Measurements from ENCODE around the gene ZGPAT.
"Not testable (repeated sequence)": the region's sequence is repeated elsewhere in the genome, so short reads cannot be mapped to it uniquely, and the experiment has no call there.

Gene ZGPAT

GRCh38 chr20:63667858-63668257 lies 40.0 kb upstream of the ZGPAT start:
- H3K4me3 Mint-ChIP-seq = no peak overlapping the region
- no peak for ATAC-seq (ENCODE audit: low read depth)
- peaks cover 2% of the 10 kb centered on the region for H3K4me1 Mint-ChIP-seq
- DNase-seq (ENCODE audit: low spot score in 2 of 2) = no peak
- no peak overlapping the region for H3K27ac Mint-ChIP-seq
- H3K36me3 Mint-ChIP-seq = peaks cover 7% of the 10 kb centered on the region
- no peaks in the 10 kb centered on the region for H3K9me3 Mint-ChIP-seq
- H3K27me3 Mint-ChIP-seq = no peaks in the 10 kb centered on the region

- no peak overlapping the region for H3K4me3 Mint-ChIP-seq
- DNase-seq (ENCODE audit: low spot score in 2 of 2) = no peak
- no peak for ATAC-seq (ENCODE audit: low read depth)
- H3K36me3 Mint-ChIP-seq = peaks cover 7% of the 10 kb centered on the region
- no peaks in the 10 kb centered on the region for H3K27me3 Mint-ChIP-seq
- no peaks in the 10 kb centered on the region for H3K9me3 Mint-ChIP-seq
- peaks cover 2% of the 10 kb centered on the region for H3K4me1 Mint-ChIP-seq
- H3K27ac Mint-ChIP-seq = no peak overlapping the region
Observed at GRCh38 chr20:63668351-63668750, 39.5 kb upstream of the ZGPAT start.

- H3K4me1 Mint-ChIP-seq; H3K27me3 Mint-ChIP-seq; ATAC-seq (ENCODE audit: low read depth); DNase-seq (ENCODE audit: low spot score in 2 of 2); H3K27ac Mint-ChIP-seq; H3K4me3 Mint-ChIP-seq; H3K9me3 Mint-ChIP-seq: not testable (repeated sequence)
- peaks cover 12% of the 10 kb centered on the region for H3K36me3 Mint-ChIP-seq
Observed at GRCh38 chr20:63671695-63672094, 36.1 kb upstream of the ZGPAT start.

- Mint-ChIP-seq H3K4me3 (no peak overlapping the region), H3K27ac (no peak overlapping the region), H3K9me3 (no peaks in the 10 kb centered on the region), H3K27me3 (no peaks in the 10 kb centered on the region), H3K36me3 (peaks cover 12% of the 10 kb centered on the region), H3K4me1 (no peaks in the 10 kb centered on the region)
- no peak for DNase-seq (ENCODE audit: low spot score in 2 of 2)
- no peak for ATAC-seq (ENCODE audit: low read depth)
Observed at GRCh38 chr20:63672666-63673065, 35.2 kb upstream of the ZGPAT start.

- no peak overlapping the region for H3K27ac Mint-ChIP-seq
- DNase-seq (ENCODE audit: low spot score in 2 of 2) (no peak), ATAC-seq (ENCODE audit: low read depth) (no peak)
- H3K4me3 Mint-ChIP-seq = no peak overlapping the region
- H3K4me1 Mint-ChIP-seq = no peaks in the 10 kb centered on the region
- H3K27me3 Mint-ChIP-seq = no peaks in the 10 kb centered on the region
- peaks cover 11% of the 10 kb centered on the region for H3K36me3 Mint-ChIP-seq
- no peaks in the 10 kb centered on the region for H3K9me3 Mint-ChIP-seq
Observed at GRCh38 chr20:63673951-63674350, 33.9 kb upstream of the ZGPAT start.

GRCh38 chr20:63675681-63676368 lies 32.0 kb upstream of the ZGPAT start:
- Mint-ChIP-seq H3K27ac (no peak overlapping the region), H3K36me3 (peaks cover 13% of the 10 kb centered on the region), H3K4me1 (no peaks in the 10 kb centered on the region), H3K27me3 (no peaks in the 10 kb centered on the region), H3K9me3 (no peaks in the 10 kb centered on the region), H3K4me3 (no peak overlapping the region)
- no peak for DNase-seq (ENCODE audit: low spot score in 2 of 2)
- no peak for ATAC-seq (ENCODE audit: low read depth)

GRCh38 chr20:63678071-63678470 lies 29.8 kb upstream of the ZGPAT start:
- Mint-ChIP-seq H3K4me3 (no peak overlapping the region), H3K27ac (no peak overlapping the region)
- ATAC-seq (ENCODE audit: low read depth) = no peak

GRCh38 chr20:63678667-63679465 lies 29.0 kb upstream of the ZGPAT start:
- Mint-ChIP-seq H3K9me3 (no peaks in the 10 kb centered on the region), H3K27ac (no peak overlapping the region), H3K4me1 (no peaks in the 10 kb centered on the region), H3K36me3 (peaks cover 12% of the 10 kb centered on the region), H3K4me3 (no peak overlapping the region), H3K27me3 (no peaks in the 10 kb centered on the region)
- ATAC-seq (ENCODE audit: low read depth) = no peak
- DNase-seq (ENCODE audit: low spot score in 2 of 2) = no peak

More at GRCh38 chr20:63678071-63678470, 29.8 kb upstream of the ZGPAT start:
- no peaks in the 10 kb centered on the region for H3K27me3 Mint-ChIP-seq
- peaks cover 13% of the 10 kb centered on the region for H3K36me3 Mint-ChIP-seq
- no peaks in the 10 kb centered on the region for H3K9me3 Mint-ChIP-seq
- no peak for DNase-seq (ENCODE audit: low spot score in 2 of 2)
- H3K4me1 Mint-ChIP-seq = no peaks in the 10 kb centered on the region

GRCh38 chr20:63679799-63680305 lies 28.0 kb upstream of the ZGPAT start:
- DNase-seq (ENCODE audit: low spot score in 2 of 2) (no peak), ATAC-seq (ENCODE audit: low read depth) (no peak)
- Mint-ChIP-seq H3K36me3 (peaks cover 12% of the 10 kb centered on the region), H3K4me3 (no peak overlapping the region), H3K9me3 (no peaks in the 10 kb centered on the region), H3K27me3 (no peaks in the 10 kb centered on the region), H3K4me1 (no peaks in the 10 kb centered on the region), H3K27ac (no peak overlapping the region)

GRCh38 chr20:63680427-63680826 lies 27.4 kb upstream of the ZGPAT start:
- Mint-ChIP-seq H3K27ac (no peak overlapping the region), H3K9me3 (no peaks in the 10 kb centered on the region), H3K4me1 (no peaks in the 10 kb centered on the region), H3K27me3 (no peaks in the 10 kb centered on the region), H3K4me3 (no peak overlapping the region), H3K36me3 (peaks cover 12% of the 10 kb centered on the region)
- ATAC-seq (ENCODE audit: low read depth) = no peak
- DNase-seq (ENCODE audit: low spot score in 2 of 2) = no peak

- H3K4me1 Mint-ChIP-seq = no peaks in the 10 kb centered on the region
- H3K27me3 Mint-ChIP-seq = no peaks in the 10 kb centered on the region
- ATAC-seq (ENCODE audit: low read depth) (no peak), DNase-seq (ENCODE audit: low spot score in 2 of 2) (no peak)
- H3K27ac Mint-ChIP-seq = no peak overlapping the region
- no peak overlapping the region for H3K4me3 Mint-ChIP-seq
- H3K36me3 Mint-ChIP-seq = peaks cover 9% of the 10 kb centered on the region
- no peaks in the 10 kb centered on the region for H3K9me3 Mint-ChIP-seq
Observed at GRCh38 chr20:63680857-63681608, 26.8 kb upstream of the ZGPAT start.

- Mint-ChIP-seq H3K36me3 (peaks cover 6% of the 10 kb centered on the region), H3K27ac (no peak overlapping the region), H3K9me3 (no peaks in the 10 kb centered on the region), H3K4me3 (no peak overlapping the region), H3K27me3 (no peaks in the 10 kb centered on the region), H3K4me1 (no peaks in the 10 kb centered on the region)
- no peak for ATAC-seq (ENCODE audit: low read depth)
- DNase-seq (ENCODE audit: low spot score in 2 of 2) = no peak
Observed at GRCh38 chr20:63681609-63682142, 26.2 kb upstream of the ZGPAT start.

- no peak for DNase-seq (ENCODE audit: low spot score in 2 of 2)
- Mint-ChIP-seq H3K27me3 (no peaks in the 10 kb centered on the region), H3K4me1 (no peaks in the 10 kb centered on the region), H3K36me3 (peaks cover 6% of the 10 kb centered on the region), H3K27ac (no peak overlapping the region), H3K4me3 (no peak overlapping the region), H3K9me3 (no peaks in the 10 kb centered on the region)
- no peak for ATAC-seq (ENCODE audit: low read depth)
Observed at GRCh38 chr20:63682384-63683139, 25.3 kb upstream of the ZGPAT start.

Data from memory B cell (primary cell).